NCI-H82 (cell line): ENCODE results near the gene TSEN15.

Experiments
- DNase-seq: peaks from one replicate; lab custom pipeline; 2025; lab: John Stamatoyannopoulos, UW

TSEN15 gene

GRCh38 chr1:184101571-184101970 lies 50.0 kb downstream of the TSEN15 start:
- DNase-seq, result no peak

DNA sequence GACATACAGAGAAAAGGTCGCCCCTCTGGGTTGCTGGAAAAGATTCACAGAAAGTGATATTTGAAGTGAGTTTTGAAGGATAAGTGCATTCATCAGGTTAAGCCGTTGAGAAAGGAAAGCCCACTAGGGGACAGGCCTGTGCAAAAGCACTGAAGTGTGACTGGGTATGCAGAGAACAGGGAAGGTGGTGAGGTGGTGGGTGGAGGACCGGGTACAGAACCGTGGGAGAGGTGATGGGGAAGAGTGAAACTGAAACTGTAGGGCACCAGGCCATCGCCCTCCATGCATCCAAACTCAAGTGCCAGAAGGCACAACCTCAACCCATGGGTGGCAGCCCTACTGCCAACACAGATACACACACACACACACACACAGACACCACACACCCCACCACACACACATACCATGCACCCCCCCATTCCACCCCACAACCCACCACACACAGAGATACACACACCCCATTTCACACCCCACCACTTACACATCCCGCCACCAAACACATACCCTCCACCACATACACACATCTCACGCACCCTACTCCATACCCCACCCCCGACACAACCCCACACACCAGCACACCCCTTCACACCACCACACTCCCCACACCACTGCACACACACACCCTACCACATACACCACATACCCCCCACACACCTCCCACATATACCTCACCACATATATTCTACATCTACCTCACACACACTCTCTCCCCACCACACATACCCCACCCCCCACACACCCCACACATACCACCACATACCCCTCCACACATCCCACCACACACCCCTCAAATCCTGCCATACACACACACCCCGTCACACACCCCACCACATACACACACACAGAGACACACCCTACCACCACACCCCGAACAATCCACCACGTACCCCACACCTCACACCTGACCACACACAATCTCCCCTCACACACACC lies 59.0 kb downstream of the TSEN15 start:
- DNase-seq, result no peak

- DNase-seq, result no peak
These were observed 60.8 kb downstream of the TSEN15 start for GRCh38 chr1:184112176-184112948.

GRCh38 chr1:184113251-184113650 lies 61.7 kb downstream of the TSEN15 start:
- no peak for DNase-seq

DNA sequence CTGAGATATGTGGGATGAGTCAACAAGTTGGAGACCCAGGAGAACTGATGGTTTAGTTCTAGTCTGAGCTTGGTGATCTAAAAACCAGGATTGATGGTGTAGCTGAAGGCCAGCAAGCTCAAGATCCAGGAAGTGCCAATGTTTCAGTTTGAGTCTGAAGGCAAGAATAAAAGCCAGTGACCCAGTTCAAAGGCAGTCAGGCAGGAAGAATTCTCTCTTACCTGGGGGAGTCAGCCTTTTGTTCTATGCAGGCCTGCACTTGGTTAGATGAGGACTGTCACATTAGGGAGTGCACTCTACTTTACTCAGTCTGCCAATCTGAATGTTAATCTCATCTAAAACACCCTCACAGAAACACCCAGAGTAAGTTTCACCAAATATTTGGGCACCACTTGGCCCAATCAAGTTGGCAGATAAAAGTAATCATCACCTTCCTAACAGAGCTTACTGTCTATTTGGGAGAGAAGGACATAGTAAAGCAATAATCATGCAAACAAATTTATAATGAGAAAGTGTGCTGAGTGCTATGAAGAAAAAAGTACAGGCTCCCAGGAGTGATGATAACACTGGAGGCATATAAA lies 63.4 kb downstream of the TSEN15 start:
- DNase-seq, result no peak

- no peak for DNase-seq
These were observed 64.8 kb downstream of the TSEN15 start for GRCh38 chr1:184116287-184116686.

DNA sequence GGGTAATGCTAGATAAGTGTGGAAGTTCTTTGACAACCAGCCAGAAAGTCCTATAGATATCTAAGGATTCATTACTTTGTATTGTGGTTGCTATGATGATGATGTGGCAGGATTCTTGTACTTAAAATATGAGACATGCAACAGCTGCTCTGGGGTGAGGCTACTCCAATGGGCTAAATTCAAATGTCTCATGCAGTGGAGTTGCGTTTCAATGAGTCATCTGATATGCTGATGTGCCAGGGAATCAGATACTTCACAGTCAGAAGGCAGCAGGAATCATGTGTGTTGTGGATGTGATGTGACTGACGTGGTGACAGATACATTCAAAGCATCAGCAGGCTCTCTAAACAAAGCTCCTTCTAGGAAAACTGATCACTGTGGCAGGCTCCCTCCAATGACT lies 66.5 kb downstream of the TSEN15 start:
- DNase-seq, result no peak
